DMS114 treated with DMSO at 0.1 percent for 48 hours (cell line): ENCODE data around the gene TTBK2.
"Not testable (repeated sequence)": the region's sequence is repeated elsewhere in the genome, so short reads cannot be mapped to it uniquely, and the experiment has no call there.

ENCODE experiments used
- DNase-seq: peaks from one replicate; lab custom pipeline; 2025; ENCODE audit not compliant: unreplicated experiment; lab: John Stamatoyannopoulos, UW

TTBK2 gene

GRCh38 chr15:42911058-42911592, 9.5 kb downstream of the TTBK2 start:
- no peak for DNase-seq

GRCh38 chr15:42908538-42908937, 12.0 kb downstream of the TTBK2 start:
- no peak for DNase-seq

GRCh38 chr15:42903388-42904324, 16.9 kb downstream of the TTBK2 start:
- no peak for DNase-seq

DNA sequence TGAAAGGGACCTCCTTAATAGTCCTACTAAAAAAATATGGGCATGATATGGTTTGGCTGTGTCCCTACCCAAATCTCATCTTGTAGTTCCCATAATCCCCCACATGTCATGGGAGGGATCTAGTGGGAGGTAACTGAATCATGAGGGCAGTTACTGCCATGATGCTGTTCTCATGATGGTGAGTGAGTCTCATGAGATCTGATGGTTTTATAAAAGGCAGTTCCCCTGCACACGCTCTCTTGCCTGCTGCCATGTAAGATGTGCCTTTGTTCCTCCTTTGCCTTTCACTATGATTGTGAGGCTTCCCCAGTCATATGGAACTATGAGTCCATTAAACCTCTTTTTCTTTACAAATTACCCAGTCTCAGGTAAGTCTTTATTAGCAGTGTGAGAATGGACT, 26.7 kb downstream of the TTBK2 start:
- not testable (repeated sequence) for DNase-seq

DNA sequence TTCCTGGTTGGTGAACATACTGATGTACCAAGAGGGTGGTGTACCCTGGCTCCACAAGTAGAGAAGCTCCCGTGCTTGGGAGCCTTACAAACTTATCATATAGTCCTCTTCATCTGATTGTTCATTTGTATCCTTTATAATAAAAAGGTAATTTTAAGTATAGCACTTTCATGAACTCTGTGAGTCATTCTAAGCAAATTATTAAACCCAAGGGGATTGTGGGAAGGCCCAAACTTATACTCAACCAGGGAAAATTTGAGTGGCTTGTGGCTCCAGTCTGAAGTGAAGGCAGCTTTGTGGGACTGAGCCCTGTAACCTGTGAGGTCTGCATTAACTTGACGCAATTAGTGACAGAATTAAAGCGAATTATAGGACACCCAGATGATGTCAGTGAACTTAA, 29.0 kb downstream of the TTBK2 start:
- no peak for DNase-seq

GRCh38 chr15:42890161-42890913, 30.2 kb downstream of the TTBK2 start:
- DNase-seq: no peak

DNA sequence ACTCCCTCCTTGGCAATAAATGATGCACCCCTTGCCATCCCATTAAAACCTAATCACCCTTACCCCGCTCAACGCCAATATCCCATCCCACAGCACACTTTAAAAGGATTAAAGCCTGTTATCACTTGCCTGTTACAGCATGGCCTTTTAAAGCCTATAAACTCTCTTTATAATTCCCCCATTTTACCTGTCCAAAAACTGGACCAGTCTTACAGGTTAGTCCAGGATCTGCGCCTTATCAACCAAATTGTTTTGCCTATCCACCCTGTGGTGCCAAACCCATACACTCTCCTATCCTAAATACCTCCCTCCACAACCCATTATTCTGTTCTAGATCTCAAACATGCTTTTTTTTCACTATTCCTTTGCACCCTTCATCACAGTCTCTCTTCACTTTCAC, 33.2 kb downstream of the TTBK2 start:
- not testable (repeated sequence) for DNase-seq

DNA sequence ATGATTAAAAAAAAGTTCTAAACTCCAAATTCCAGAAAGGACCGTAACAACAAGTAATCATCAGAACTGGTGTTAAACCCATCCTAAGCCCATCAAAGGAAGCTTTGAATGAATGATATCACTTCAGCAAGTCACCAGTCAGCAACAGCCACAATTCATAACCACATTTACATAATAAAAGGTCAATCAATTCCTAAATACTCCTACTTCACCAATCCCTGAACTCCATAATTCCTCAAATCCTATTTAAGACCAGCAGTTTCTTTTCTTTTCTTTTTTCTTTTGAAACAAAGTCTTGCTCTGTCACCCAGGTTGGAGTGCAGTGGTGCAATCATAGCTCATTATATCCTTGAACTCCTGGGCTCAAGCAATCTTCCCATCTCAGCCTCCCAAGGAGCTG, 40.5 kb downstream of the TTBK2 start:
- DNase-seq: no peak

- DNase-seq: no peak
Measured at GRCh38 chr15:42879443-42879842, 41.1 kb downstream of the TTBK2 start.

DNA sequence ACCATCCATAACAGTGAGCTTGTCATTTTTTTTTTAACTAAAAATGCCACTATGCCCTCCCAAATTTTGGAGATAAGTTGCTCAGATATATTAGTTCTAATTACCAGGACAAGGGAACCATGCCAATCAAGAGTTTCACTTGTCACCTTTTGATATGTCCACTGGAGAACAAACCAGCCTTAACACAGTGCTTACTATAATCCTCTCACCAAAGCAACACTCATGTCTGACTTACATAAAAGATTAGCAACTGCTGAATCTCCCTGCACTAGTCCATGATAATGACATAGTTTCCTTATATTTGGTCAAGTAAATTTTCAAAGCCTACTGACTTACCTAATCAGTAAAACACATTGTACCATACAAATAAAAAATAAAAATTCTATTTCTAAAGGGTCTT, 44.4 kb downstream of the TTBK2 start:
- no peak for DNase-seq

- DNase-seq: no peak
Measured at GRCh38 chr15:42868683-42869082, 51.9 kb downstream of the TTBK2 start.

- DNase-seq: no peak
Measured at GRCh38 chr15:42863572-42864239, 56.9 kb downstream of the TTBK2 start.

DNA sequence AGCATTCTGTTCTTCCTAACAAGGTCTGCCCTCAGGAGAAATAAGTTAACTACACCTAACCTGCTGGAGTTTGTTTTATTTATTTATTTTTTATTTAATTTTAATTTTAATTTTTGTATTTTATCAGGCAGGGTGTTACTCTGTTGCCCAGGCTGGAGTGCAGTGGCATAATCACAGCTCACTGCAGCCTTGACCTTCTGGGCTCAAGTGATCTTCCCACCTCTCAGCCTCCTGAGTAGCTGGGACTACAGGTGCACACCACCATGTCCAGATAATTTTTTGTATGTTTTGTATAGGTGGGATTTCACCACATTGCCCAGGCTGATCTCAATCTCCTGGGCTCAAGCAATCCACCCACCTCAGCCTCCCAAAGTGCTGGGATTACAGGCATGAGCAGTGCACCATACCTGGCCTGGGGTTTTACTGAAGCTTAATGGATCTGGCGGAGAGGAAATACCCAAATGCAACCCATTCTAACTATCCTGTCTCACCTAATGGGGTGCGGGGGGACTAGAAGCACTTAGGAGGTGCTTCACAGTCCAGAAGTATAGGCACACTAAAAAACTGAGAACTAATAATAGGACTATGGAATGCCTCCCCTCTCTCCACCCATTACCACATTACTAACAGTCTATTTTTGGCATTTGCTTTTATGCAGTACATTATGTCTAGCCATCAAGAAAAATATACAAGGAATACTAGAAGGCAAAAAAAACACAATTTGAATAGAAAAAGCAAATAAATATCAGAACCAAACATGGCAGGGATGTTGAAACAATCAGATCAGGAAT, 61.4 kb downstream of the TTBK2 start:
- DNase-seq: no peak

- no peak for DNase-seq
Measured at GRCh38 chr15:42858540-42858939, 62.0 kb downstream of the TTBK2 start.

GRCh38 chr15:42854576-42854975, 66.0 kb downstream of the TTBK2 start:
- DNase-seq: no peak

GRCh38 chr15:42849836-42850235, 70.7 kb downstream of the TTBK2 start:
- no peak for DNase-seq

DNA sequence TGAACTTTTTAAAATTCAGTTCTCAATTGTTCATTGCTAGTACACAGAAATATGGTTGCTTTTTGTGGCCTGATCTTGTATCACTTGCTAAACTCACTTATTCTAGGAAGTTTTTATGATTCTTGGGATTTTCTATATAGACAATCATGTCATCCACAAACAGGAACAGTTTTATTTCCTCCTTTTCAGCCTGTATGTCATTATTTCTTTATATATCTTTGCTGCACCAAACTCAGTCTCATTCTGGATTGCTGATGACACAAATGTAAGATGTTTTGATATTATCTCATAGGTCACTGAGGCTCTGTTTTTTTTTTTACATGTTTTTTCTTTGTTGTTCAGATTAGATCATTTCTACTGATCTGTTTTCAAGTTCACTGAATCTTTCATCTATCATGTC, 71.7 kb downstream of the TTBK2 start:
- DNase-seq: no peak

DNA sequence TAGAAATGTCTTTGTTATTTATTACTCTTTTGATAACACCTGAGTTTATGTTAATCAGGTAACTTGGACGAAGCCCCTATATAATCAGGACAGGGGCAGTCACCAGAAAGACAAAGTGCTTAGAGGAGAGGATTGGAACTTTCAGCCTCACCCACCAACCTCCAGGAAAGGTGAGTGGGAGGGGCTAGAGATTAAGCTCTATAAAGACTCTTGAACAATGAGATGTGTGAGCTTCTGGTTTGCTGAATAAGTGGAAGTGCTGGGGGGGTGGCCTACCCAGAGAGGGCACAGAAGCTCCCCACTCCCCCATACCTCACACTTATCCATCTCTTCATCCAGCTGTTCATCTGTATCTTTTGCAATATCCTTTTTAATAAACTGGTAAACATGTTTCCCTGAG, 73.9 kb downstream of the TTBK2 start:
- no peak for DNase-seq

DNA sequence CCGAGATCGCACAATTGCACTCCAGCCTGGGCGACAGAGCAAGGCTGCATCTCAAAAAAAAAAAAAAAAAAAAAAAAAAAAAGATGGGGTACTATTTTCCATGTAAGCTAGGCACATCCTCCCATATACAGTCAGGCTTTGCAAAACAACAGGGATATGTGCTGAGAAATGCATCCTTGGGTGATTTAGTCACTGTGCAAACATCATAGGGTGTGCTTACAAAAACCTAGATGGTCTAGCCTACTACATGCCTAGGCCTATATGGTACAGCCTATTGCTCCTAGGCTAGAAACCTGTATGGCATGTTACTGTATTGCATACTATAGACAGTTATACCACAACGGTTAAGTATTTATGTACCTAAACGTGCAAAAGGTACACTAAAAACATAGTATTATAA, 75.0 kb downstream of the TTBK2 start:
- DNase-seq: no peak

GRCh38 chr15:42843699-42844098, 76.9 kb downstream of the TTBK2 start:
- no peak for DNase-seq

DNA sequence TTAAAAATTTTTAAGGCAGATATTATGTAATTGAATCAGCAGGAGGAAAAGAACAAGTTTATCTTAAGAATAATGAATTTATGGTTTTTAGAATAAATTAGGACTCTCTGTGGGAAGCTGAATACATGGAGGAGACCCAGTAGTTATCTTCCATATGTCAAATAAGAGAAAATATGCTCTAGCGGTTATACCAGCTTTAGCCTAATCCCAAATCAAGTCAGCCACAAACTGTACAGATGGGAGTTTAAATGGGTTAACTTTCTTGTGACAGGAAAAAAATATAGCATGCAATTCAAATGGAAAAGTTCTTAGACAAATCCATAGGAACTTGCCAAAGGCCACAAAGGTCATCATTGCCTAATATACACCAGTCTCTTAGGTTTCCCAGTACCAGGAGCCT, 84.3 kb downstream of the TTBK2 start:
- DNase-seq: no peak
